HL-60/S4 treated with retinoic acid at 250 ng/mL for 4 days and 3 days (cell line): ENCODE measurements around the gene CWC27.
"Not testable (repeated sequence)": the region's sequence is repeated elsewhere in the genome, so short reads cannot be mapped to it uniquely, and the experiment has no call there.

Experiments used
- in situ Hi-C: fragments of 300-500 bp; cut with MboI; formaldehyde crosslinking; loops from 2 replicates; pipeline ENCODE4 v1.7.0; 2022; ENCODE audit warnings: low sequenced_read_pairs

The CWC27 gene

DNA sequence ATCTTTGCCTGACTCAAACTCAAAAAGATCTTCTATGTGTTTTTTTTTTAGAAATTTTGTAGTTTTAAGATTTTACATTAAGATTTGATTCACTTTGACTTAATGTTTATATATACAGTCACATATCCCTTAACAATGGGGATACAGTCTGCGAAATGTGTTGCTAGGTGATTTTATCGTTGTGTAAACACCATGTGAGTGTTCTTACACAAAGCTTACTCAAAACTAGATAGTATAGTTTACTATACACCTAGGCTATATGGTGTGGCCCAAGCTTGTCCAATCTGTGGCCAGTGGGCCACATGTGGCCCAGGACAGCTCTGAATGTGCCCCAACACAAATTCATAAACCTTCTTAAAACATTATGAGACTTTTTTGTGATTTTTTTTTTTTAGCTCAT is 131.9 kb downstream of the CWC27 start:
- in situ Hi-C loops = no loop called here

DNA sequence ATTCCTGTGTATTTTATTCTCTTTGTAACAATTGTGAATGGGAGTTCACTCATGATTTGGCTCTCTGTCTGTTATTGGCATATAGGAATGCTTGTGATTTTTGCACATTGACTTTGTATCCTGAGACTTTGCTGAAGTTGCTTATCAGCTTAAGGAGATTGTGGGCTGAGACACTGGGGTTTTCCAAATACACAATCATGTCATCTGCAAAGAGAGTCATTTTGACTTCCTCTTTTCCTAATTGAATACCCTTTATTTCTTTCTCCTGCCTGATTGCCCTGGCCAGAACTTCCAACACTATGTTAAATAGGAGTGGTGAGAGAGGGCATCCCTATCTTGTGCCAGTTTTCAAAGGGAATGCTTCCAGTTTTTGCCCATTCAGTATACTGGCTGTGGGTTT is 138.7 kb downstream of the CWC27 start:
- in situ Hi-C loops = not testable (repeated sequence)

DNA sequence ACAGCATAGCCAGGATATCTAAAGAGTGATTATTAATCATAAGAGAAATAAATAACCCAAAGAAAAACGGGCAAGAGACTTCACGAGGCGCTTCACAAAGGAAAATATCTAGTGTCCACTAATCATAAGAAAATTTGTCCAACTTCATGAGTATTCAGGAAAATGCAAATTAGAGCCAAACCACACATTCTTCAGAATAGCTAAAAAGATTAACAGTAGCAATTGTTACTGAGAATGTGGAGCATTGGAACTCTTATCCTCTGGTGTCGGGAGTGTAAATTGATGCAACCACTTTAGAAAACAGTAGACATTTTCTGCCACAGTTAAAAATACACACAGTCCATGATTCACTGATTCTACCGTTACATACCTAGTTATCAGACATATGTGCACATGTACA is 145.7 kb downstream of the CWC27 start:
- in situ Hi-C loops = no loop called here

DNA sequence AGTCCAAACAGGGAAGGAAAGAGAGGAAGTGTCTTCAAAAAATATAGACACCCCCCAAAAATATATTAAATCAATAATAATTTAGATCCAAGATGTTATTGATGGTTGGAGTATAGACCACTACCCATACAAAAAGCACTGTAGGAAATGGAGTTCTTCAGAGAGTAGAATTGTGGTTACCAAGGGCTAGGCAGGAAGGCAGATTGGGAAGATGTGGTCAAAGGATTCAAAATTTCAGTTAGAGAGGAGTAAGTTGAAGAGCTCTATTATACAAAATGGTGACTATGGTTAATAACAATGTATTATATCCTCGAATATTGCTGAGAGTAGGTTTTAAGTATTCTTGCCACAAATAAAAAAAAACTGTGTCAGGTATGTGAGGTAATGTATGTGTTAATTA is 149.4 kb downstream of the CWC27 start:
- in situ Hi-C loops = no loop called here

DNA sequence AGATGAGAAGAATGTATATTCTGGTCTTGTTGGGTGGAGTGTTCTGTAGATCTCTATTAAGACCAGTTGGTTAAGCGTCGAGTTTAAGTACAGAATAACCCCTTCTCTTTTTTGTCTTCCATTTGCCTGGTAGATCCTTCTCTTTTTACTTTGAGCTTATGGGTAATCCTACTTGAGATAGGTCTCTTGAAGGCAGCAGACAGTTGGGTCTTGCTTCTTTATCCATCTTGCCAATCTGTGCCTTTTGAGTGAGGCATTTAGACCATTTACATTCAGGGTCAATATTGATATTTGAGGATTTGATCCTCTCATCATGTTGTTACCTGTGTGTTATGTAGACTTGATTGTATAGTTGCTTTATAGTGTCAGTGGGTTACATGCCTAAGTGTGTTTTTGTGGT is 152.7 kb downstream of the CWC27 start:
- in situ Hi-C loops = no loop called here

DNA sequence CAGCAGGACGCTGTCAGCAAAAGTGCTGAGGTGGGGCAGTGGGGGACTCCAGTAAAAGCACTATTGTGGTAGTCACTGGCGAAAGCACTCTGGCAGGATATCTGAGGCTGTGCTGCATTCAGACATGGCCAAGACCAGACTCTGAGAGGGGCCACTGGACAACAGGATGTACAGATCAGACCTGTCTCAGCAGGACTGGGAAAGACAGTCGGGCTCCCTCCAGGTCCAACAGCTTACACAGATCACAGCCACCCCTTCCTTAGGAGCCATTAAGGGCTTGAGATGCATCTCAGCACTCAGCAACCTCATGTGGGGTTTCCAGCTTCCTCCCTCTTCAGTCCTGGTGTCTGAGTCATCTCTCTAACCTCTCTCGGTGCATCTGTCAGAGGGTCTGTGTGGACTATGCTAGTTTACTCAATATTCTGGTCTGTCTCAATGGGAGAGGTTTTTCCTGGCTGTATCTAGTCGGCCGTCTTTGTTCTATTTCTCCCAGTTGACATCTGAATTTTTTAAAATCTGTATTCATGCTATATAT is 154.5 kb downstream of the CWC27 start:
- in situ Hi-C loops = no loop called here

DNA sequence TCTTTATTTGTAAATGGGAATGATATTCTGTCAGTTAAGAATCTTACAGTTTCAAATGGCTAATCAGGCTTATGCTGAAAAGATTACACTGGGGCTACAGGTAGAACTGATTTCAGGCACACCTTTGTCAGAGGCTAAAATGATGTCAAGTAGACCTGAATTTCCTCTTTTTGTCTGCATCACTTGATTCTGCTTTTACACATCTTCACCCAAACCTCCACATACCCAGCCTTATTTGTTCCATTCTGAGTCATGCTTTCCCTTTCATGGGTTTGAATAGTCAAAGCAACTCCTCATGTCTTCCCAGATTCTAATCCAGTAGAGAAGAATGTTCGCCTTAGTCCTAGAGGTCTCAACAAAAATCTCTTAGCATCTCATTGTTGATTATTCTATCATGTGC is 156.4 kb downstream of the CWC27 start:
- in situ Hi-C loops = no loop called here

DNA sequence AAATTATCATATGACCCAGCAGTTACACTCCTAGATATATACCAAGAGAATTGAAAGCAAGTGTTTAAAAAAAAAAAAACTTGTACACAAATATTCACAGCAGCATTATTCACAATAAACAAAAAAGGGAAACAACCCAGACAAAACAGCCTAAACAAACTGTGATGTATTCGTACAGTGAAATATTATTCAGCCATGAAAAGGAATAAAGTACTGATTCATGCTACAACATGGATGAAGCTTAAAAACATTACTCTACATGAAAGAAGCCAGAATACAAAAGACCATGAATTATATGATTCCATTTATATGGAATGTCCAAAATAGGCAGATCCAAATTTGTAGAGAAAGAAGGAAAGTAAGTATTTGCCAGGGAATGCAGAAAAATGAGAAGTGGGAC is 161.1 kb downstream of the CWC27 start:
- in situ Hi-C loops = no loop called here

DNA sequence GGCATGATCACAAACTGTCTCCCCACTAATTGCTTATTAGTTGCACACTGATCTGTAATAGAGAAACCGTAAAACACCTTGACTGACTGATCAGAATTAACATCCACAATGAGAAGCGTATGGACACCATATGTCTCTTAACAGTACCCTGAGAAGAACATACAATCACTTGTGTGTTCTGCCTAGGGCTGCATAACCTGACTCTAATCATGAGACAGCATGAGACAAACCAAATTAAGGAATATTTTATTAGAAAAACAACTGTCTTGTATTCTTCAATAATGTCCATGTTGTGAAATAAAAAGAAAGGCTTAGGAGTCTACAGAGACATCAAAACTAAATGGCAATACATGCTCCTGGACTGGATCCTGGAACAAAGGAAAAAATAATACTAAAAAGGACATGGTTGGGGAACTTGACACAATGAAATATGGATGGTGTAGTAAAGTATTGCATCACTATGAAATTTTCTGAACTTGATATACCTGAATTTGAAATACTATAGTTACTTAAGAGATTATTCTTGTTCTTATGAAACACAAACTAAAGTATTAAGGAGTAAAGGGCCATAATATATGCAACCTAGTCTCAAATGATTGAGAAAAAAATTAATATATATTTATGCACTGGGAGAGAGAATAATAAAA is 162.1 kb downstream of the CWC27 start:
- in situ Hi-C loops = no loop called here

DNA sequence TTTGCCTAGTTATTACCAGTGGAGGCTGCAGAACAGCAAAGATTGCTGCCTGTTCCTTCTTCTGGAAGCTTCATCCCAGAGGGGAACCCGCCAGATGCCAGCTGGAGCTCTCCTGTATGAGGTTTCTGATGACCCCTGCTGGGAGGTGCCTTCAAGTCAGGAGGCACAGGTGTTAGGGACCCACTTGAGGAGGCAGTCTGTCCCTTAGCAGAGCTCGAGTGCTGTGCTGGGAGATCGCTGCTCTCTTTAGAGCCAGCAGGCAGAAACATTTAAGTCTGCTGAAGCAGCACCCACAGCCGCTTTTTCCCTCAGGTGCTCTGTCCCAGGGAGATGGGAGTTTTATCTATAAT is 170.7 kb downstream of the CWC27 start:
- in situ Hi-C loops = not testable (repeated sequence)

DNA sequence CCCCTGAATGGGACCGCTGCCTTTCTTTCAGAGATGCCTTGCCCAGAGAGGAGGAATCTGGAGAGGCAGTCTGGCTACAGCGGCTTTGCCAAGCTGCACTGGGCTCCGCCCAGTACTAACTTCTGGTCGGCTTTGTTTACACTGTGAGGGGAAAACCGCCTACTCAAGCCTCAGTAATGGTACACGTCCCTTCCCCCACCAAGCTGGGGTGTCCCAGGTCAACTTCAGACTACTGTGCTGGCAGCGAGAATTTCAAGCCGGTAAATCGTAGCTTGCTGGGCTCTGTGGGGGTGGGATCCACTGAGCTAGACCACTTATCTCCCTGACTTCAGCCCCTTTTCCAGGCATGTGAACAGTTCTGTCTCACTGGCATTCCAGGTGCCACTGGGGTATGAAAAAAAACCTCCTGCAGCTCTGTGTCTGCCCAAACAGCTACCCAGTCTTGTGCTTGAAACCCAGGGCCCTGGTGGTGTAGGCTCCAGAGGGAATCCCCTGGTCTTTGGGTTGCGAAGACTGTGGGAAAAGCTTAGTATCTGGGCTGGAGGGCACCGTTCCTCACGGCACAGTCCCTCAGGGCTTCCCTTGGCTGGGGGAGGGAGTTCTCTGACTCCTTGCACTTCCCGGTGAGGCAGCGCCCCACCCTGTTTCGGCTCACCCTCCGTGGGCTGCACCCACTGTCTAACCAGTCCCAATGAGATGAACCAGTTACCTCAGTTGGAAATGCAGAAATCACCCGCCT is 171.2 kb downstream of the CWC27 start:
- in situ Hi-C loops = no loop called here

DNA sequence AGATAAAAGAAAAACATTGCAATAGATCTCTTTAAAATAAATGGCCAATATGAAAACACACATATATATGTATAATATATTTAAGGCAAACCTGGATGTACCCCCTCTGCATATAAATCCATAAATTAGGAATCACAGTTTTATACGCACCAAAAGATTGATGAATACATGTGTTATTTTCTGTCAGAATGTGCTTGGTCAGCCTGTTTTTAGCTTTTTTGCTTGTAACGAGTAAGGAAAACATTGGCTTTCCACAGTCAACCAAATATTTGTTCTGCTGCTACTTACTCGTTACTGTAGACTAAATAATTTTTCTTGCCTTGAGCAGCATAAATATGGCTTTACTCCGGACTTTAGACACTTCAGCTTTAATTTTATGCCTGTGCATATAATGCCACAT is 173.7 kb downstream of the CWC27 start:
- in situ Hi-C loops = no loop called here

DNA sequence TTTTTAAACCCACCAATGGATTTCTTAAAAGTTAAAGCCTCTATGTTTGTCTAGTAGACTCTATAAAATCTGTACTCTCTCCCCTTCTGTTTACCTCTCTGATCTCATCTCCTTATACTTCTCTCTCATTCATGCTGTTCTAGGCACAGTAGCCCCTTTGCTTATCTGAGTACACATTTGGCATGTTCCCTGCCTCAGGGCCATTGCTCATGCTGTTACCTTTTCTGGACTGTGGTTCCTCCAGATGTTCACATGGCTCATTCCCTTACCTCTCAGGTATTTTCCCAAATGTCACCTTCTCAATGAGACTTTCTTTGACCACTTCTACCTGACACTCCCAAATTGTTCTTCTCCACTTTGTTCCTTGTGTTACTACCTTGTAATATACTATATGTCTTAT is 176.1 kb downstream of the CWC27 start:
- in situ Hi-C loops = no loop called here

DNA sequence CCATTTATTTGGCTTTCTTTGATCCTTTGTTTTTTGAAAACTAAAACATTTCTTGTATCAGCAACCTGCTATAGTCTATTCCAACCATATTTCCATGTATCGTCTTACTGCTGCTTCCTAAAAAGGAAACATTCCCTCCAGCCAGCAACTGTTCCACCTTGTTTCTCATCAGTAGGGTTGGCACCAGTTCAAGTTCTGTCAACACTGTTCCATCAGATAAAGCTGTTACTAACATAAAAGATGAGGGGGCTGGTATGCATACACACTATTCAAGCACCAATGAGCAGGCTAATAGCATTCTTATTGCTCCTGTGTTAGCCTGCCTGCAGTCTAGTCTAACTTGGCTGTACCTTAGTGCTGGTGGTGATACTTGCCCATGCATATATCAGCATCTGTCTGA is 178.3 kb downstream of the CWC27 start:
- in situ Hi-C loops = no loop called here

DNA sequence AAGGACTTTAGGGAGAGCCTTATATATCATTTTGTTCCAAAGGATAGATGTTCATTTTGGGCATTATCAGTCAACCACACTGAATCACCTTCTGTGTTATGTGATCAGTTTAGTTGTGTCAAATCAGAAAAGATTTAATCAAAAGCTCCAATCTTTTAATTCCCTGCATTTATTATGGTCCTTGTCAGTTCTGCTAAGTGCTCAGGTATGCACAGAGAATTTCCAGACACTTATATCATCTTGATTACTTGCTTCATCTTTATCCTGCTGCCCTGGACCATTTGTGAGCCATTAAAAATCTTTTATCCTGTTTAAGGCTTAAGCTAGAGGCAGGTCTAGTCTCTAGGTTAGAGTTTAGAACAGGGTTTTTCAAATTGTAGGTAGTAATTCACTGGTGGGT is 179.1 kb downstream of the CWC27 start:
- in situ Hi-C loops = no loop called here

DNA sequence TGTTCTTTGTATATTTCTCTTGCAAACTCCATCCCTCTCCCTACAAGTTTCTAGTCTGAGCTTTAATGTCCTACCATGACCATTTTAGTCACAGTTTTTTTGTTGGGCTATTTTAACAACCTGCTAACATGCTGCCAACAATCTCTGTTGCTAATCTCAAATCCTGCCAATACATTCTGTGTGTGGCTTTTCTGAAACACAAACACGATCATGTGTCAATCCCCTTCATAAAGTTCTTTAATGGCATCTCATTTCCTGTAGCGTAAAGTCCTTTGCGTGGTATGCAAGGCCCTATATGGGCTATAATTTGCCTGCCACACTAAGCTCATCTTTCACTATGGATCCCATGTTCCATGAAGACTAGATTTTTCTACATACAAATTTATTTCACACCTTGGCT is 180.6 kb downstream of the CWC27 start:
- in situ Hi-C loops = no loop called here

DNA sequence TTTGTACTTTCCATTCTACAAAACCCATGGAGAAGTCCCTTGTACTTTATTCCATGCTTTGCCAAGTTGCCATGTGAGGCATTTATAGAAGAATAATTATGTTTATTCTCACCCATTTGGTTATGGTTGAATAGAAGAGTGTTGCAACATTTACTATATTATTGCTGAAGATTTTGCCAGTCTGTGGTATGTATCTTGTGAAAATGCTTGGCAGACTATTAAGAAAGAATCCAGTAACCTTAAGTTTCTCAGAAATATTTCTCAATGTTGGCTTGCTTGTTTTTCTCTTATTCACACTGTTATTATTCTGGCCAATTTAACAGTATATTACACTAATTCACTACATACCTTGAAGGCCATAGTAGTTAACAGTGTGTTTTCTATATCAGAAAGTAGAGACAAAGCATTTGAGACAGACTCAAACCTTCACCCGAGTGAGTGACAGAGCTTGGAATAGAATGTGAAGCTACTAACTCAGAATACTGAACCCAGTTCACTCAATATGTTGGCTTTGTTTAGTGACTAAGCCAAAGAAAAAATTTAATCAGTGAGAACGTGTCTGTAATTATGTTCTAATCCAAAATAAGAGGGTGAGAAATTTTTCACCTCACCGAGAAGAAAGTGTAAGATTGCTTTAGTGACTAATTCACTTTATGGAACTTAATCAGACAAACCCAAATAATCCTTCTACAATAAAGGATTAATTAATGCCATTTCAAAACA is 184.4 kb downstream of the CWC27 start:
- in situ Hi-C loops = no loop called here

DNA sequence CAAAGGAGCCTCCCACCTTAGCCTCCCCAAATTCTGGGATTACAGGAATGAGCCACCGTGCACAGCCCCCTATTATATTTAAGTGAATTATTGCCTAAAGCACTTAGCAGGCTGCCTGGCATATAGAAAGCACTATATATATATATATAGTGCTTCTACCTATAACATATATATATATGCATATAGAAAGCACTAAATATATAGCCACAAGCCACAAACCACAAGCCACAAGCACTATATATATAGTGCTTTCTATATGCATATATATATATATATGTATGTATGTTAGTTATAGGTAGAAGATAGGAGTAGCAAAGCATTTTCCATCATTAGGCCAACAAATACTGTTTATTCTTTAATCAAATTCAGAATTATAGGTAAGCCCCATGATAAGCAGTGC is 185.8 kb downstream of the CWC27 start:
- in situ Hi-C loops = no loop called here

DNA sequence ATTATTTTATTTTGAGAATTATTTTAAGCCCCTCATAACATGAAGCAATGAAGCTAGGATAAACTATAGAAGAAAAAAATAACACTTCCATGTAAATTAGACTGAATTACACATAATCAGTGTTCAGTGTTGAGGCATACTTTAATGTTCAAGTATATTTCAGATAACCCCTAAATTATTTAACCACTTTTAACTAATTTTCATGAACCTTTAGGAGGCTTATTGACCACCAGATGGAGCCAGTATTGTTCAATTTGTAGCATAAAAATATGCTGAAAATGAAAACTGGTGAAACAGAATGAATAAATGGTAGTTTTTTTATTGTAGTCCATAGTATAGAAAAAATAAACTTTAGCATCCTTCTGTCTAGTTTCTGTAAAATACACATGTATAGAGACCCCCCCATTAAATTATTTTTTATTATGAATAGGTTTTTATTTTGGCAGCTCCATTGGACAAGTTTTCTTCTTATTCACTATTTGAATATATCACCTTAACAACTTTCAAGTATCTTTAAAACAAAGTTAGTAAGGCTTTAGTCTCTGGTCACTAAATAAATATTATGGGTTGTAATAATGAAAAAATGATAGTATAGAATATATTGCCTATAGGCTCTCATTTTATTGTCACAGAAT is 190.1 kb downstream of the CWC27 start:
- in situ Hi-C loops = no loop called here

DNA sequence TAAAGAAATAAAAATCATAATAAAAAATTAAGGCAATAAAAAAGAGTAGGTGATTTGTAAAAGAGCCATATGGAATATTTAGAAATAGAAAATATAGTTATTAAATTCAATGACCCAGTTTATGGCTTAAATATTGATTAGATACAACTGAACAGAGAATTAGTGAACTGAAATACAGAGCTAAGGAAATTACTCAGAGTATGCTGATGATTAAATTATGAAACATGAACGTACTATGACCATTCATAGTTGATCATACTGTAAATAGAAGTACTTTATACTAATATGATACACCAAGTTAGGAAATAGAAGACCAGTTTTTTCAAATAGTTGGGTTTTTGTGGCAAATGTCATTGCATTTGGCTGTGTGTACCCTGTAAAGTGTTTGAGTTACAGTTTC is 194.5 kb downstream of the CWC27 start:
- in situ Hi-C loops = no loop called here

DNA sequence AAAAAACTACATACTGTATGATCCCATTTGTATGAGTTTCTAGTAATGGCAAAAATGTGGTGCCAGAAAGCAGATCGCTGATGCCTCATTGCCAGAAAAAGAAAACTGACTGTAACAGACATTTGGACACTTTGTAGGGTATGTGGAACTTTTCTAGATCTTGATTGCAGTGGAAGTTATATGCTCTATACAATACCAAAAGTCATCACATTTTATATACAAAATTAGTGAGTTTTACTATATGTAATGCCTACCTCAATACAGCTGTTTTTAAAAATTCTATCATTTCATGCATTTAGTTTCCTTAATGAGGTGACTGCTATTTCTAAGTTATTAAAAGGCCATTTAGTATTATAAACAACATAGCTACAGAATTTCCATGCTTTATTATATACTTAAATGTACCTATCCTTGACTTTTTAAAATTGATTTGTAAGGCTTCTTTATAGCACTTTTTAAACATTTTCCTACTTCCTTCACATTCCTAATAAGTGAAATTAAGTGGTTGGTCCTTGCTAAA is 199.9 kb downstream of the CWC27 start:
- in situ Hi-C loops = no loop called here
